ENCODE data around the gene COL23A1.

DNA sequence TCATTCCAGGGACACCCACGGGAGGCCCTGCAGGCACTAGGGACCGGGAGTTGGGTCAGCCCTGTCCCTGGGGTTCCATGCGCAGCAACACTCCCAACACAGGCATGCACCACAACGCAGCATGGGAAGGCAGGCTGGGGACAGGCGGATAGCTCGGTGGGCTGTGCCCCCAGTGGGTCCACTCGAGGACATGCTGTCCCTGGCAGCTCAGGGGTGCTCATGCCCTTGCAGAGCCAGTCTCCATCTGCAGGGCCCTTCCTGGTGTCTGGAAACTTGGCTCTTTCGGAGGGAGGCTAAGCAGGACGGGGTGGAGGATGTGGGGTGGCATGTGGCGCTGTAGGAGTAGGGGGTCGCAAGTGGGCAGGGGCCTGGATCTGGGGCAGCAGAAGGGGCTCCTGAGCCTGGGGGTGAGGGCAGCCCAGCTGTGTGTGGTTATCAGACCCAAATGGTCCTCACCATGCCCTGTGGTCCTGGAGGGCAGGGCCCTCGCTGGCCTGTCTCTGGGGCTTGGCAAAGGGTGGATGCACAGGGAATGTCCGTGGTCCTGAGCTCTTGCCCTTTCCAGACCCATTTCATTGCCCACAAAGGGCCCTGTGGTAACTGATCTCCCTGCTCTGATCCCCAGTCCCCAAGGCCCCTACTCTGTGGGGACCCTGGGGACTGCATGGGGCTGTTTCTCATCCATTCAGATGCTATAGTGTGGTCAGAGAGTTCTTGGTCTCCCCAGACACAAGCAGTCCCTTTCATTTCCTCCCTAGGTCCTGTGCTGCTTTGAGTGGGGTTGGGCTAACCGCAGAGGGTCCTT lies 267.3 kb downstream of the COL23A1 start:
- TF ChIP-seq, protein P1, sequence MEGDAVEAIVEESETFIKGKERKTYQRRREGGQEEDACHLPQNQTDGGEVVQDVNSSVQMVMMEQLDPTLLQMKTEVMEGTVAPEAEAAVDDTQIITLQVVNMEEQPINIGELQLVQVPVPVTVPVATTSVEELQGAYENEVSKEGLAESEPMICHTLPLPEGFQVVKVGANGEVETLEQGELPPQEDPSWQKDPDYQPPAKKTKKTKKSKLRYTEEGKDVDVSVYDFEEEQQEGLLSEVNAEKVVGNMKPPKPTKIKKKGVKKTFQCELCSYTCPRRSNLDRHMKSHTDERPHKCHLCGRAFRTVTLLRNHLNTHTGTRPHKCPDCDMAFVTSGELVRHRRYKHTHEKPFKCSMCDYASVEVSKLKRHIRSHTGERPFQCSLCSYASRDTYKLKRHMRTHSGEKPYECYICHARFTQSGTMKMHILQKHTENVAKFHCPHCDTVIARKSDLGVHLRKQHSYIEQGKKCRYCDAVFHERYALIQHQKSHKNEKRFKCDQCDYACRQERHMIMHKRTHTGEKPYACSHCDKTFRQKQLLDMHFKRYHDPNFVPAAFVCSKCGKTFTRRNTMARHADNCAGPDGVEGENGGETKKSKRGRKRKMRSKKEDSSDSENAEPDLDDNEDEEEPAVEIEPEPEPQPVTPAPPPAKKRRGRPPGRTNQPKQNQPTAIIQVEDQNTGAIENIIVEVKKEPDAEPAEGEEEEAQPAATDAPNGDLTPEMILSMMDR (IDR thresholded peaks at IDR 0.05) = no peak
- no peak for TF ChIP-seq POLR2A (IDR thresholded peaks at IDR 0.05)

Measured in lower leg skin (tissue), 3 donors.